Erythroblast (primary cell): Measurements from ENCODE around the gene ZNF398.

Source experiments
- GATA1 ChIP-seq: IDR thresholded peaks from 2 replicates; pipeline ENCODE4 v1.6.1; 2011; ENCODE audit warnings: low read depth, mild to moderate bottlenecking, control low read depth, low read length, moderate library complexity
- POLR2A ChIP-seq: IDR thresholded peaks from 2 replicates; pipeline ENCODE4 v1.6.1; 2011; ENCODE audit warnings: mild to moderate bottlenecking, low read length

GRCh38 chr7:149175150-149175549, 27.9 kb downstream of the ZNF398 start:
- no peak for TF ChIP-seq POLR2A
- no peak for TF ChIP-seq GATA1
